ENCODE results near the gene ARHGAP19. TPM values are rescaled to one million over a fixed set of nuclear protein-coding genes. Genes with fewer than 3 reads are reported as not detected.

The ARHGAP19 gene
- total RNA-seq, 1 experiment from 2014 or later: 33.2 TPM

DNA sequence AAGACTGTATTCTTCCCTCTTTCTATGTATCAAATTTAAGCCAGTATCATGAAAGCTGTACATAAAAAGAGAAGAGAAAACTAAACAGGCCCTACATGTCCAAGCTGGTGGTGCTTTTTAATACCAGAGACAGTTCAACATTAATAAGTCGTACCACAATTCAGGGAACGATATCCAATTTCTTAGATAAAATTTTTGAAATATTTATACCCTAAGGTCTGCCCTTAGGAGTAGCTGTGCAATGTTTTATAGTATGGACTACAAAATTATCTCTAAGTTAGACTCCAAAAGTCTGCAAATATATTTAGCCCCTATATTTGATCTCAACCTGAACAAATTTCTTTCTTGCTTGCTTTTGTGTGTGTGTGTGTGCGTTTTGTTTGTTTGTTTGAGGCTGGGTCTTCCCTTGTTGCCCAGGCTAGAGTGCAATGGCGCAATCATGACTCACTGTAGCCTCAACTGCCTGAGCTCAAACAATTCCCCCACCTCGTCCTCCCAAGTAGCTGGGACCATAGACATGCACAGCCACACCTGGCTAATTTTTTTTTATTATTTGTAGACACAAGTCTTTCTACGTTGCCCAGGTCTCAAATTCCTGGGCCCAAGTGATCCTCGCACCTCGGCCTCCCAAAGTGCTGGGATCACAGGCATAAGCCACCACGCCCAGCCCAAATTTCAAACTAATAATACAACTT is 13.2 kb downstream of the ARHGAP19 start:
- H2AFZ ChIP-seq (ENCODE audit: low read length): no peak overlapping the region
- no peak overlapping the region for H2AK5ac ChIP-seq (ENCODE audit: insufficient read length, low read length)
- Mint-ChIP-seq H3K4me3 (no peak overlapping the region), H3K4me1 (peaks cover 0 to 7% of the 10 kb centered on the region in 2 experiments; a peak in 1 of 4 replicates), H3K9me3 (no peaks in the 10 kb centered on the region), H3K27ac (peak overlapping the region in 1 of 3 experiments; percentile 11; a peak in 1 of 7 replicates), H3K36me3 (ENCODE audit: insufficient read depth in 1 of 3, low read depth in 3 of 3) (peaks cover 0 to 3% (median 0%) of the 10 kb centered on the region in 3 experiments; a peak in 1 of 7 replicates), H3K27me3 (ENCODE audit: low read depth) (no peaks in the 10 kb centered on the region; the same call in 1 of the 2 replicates)
- no peak overlapping the region for H3K18ac ChIP-seq (ENCODE audit: insufficient read length, low read depth, low read length)
- H3K9ac ChIP-seq (ENCODE audit: extremely low read depth, insufficient read length, low read length): no peak overlapping the region
- no peaks in the 10 kb centered on the region; the same call in 1 of the 2 replicates for H3K79me2 ChIP-seq (ENCODE audit: insufficient read depth, low read length)
- H2BK5ac ChIP-seq (ENCODE audit: insufficient read length, low read length): no peak overlapping the region
- H3K23me2 ChIP-seq (ENCODE audit: insufficient read length, low read depth, low read length, poor library complexity, severe bottlenecking): no peaks in the 10 kb centered on the region
- no peak overlapping the region for H3K4me2 ChIP-seq (ENCODE audit: insufficient read depth, insufficient read length, low read length)
- no peak overlapping the region for H4K91ac ChIP-seq (ENCODE audit: insufficient read length, low read depth, low read length)
- no peak overlapping the region for H3K56ac ChIP-seq (ENCODE audit: insufficient read length, low read depth, low read length)
- WGBS (ENCODE audit: extremely low coverage, insufficient read length, low lambda C conversion rate): no CpG with 5 or more reads among the region's 9 CpGs
- no peak for TF ChIP-seq CTCF (conservative IDR thresholded peaks at IDR 0.05)
- DNase-seq: no peak
- no peak overlapping the region for H2BK15ac ChIP-seq (ENCODE audit: low read depth, low read length)
- no peak overlapping the region for H3K23ac ChIP-seq (ENCODE audit: insufficient read length, low read depth, low read length)
- no peak overlapping the region for H3T11ph ChIP-seq (ENCODE audit: low read length)
- H3K79me1 ChIP-seq (ENCODE audit: insufficient read depth, low read depth, low read length, poor library complexity, severe bottlenecking): peaks cover 7% of the 10 kb centered on the region
- no peak overlapping the region for H3K27ac ChIP-seq (ENCODE audit: insufficient read length, low read depth, low read length)
- H3K4me1 ChIP-seq (ENCODE audit: insufficient read depth, low read length): no peaks in the 10 kb centered on the region
- H4K5ac ChIP-seq (ENCODE audit: insufficient read length, low read depth, low read length): no peak overlapping the region
- H3K27me3 ChIP-seq (ENCODE audit: insufficient read depth, low read length): no peaks in the 10 kb centered on the region
- H2BK120ac ChIP-seq (ENCODE audit: low read depth, low read length, poor library complexity, severe bottlenecking): no peak overlapping the region
- H3K4ac ChIP-seq (ENCODE audit: low read depth, low read length): no peak overlapping the region
- no peaks in the 10 kb centered on the region for H3K9me3 ChIP-seq (ENCODE audit: control insufficient read depth, low read depth, low read length)
- H3K14ac ChIP-seq (ENCODE audit: insufficient read depth, low read length): no peak overlapping the region
- H2BK20ac ChIP-seq (ENCODE audit: low read depth, low read length, poor library complexity, severe bottlenecking): no peak overlapping the region
- H4K20me1 ChIP-seq (ENCODE audit: control insufficient read depth, insufficient read depth, insufficient read length): no peaks in the 10 kb centered on the region
- H4K8ac ChIP-seq (replicated peaks; ENCODE audit: insufficient read length, low read depth, low read length): no peak overlapping the region
- no peak overlapping the region for H2BK12ac ChIP-seq (ENCODE audit: insufficient read length, low read depth, low read length)
